ENCODE data around the gene ARHGAP33. TPM values are rescaled to one million over a fixed set of nuclear protein-coding genes. Genes with fewer than 3 reads are reported as not detected.

The ARHGAP33 gene
- total and polyA plus RNA-seq, 2 of the 8 experiments (the other 6 are each of a cell fraction or from before 2014, with no cell fraction given) = 6.5 to 25.2 TPM

DNA sequence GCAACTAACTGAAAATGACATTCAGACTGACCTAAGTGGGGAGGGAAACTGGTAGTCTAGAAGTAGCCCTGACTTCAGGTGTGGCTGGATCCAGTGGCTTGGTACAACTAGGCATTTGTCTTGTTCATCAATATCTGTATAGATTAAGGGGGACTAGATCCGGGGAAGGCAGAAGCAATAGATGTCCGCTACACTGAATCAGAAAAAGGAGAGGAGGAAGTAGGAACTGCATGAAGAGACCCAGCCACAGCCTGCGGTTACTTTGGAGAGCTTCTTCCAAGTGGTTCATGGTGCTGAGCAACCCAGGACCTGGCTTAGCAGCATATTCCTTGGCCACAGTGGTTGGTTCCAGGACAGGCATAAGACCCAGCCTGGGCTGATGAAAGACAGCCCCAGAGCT is 47.2 kb downstream of the ARHGAP33 start (continued):
- TF ChIP-seq, protein P1, sequence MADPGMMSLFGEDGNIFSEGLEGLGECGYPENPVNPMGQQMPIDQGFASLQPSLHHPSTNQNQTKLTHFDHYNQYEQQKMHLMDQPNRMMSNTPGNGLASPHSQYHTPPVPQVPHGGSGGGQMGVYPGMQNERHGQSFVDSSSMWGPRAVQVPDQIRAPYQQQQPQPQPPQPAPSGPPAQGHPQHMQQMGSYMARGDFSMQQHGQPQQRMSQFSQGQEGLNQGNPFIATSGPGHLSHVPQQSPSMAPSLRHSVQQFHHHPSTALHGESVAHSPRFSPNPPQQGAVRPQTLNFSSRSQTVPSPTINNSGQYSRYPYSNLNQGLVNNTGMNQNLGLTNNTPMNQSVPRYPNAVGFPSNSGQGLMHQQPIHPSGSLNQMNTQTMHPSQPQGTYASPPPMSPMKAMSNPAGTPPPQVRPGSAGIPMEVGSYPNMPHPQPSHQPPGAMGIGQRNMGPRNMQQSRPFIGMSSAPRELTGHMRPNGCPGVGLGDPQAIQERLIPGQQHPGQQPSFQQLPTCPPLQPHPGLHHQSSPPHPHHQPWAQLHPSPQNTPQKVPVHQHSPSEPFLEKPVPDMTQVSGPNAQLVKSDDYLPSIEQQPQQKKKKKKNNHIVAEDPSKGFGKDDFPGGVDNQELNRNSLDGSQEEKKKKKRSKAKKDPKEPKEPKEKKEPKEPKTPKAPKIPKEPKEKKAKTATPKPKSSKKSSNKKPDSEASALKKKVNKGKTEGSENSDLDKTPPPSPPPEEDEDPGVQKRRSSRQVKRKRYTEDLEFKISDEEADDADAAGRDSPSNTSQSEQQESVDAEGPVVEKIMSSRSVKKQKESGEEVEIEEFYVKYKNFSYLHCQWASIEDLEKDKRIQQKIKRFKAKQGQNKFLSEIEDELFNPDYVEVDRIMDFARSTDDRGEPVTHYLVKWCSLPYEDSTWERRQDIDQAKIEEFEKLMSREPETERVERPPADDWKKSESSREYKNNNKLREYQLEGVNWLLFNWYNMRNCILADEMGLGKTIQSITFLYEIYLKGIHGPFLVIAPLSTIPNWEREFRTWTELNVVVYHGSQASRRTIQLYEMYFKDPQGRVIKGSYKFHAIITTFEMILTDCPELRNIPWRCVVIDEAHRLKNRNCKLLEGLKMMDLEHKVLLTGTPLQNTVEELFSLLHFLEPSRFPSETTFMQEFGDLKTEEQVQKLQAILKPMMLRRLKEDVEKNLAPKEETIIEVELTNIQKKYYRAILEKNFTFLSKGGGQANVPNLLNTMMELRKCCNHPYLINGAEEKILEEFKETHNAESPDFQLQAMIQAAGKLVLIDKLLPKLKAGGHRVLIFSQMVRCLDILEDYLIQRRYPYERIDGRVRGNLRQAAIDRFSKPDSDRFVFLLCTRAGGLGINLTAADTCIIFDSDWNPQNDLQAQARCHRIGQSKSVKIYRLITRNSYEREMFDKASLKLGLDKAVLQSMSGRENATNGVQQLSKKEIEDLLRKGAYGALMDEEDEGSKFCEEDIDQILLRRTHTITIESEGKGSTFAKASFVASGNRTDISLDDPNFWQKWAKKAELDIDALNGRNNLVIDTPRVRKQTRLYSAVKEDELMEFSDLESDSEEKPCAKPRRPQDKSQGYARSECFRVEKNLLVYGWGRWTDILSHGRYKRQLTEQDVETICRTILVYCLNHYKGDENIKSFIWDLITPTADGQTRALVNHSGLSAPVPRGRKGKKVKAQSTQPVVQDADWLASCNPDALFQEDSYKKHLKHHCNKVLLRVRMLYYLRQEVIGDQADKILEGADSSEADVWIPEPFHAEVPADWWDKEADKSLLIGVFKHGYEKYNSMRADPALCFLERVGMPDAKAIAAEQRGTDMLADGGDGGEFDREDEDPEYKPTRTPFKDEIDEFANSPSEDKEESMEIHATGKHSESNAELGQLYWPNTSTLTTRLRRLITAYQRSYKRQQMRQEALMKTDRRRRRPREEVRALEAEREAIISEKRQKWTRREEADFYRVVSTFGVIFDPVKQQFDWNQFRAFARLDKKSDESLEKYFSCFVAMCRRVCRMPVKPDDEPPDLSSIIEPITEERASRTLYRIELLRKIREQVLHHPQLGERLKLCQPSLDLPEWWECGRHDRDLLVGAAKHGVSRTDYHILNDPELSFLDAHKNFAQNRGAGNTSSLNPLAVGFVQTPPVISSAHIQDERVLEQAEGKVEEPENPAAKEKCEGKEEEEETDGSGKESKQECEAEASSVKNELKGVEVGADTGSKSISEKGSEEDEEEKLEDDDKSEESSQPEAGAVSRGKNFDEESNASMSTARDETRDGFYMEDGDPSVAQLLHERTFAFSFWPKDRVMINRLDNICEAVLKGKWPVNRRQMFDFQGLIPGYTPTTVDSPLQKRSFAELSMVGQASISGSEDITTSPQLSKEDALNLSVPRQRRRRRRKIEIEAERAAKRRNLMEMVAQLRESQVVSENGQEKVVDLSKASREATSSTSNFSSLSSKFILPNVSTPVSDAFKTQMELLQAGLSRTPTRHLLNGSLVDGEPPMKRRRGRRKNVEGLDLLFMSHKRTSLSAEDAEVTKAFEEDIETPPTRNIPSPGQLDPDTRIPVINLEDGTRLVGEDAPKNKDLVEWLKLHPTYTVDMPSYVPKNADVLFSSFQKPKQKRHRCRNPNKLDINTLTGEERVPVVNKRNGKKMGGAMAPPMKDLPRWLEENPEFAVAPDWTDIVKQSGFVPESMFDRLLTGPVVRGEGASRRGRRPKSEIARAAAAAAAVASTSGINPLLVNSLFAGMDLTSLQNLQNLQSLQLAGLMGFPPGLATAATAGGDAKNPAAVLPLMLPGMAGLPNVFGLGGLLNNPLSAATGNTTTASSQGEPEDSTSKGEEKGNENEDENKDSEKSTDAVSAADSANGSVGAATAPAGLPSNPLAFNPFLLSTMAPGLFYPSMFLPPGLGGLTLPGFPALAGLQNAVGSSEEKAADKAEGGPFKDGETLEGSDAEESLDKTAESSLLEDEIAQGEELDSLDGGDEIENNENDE (IDR thresholded peaks at IDR 0.05; ENCODE audit: insufficient replicate concordance, low read length) = no peak
- no peak for TF ChIP-seq SP4 (IDR thresholded peaks at IDR 0.05; ENCODE audit: low read length)
- no peak for TF ChIP-seq FOSL1 (IDR thresholded peaks at IDR 0.05; ENCODE audit: insufficient read depth, low read depth, low read length)
- TF ChIP-seq, protein P2, sequence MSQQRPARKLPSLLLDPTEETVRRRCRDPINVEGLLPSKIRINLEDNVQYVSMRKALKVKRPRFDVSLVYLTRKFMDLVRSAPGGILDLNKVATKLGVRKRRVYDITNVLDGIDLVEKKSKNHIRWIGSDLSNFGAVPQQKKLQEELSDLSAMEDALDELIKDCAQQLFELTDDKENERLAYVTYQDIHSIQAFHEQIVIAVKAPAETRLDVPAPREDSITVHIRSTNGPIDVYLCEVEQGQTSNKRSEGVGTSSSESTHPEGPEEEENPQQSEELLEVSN (IDR thresholded peaks at IDR 0.05) = no peak
- no peak for TF ChIP-seq RBBP5 (IDR thresholded peaks at IDR 0.05; ENCODE audit: borderline replicate concordance, low read depth, low read length)
- no peak for TF ChIP-seq EZH2 (IDR thresholded peaks at IDR 0.05; ENCODE audit: low read depth, low read length, severe bottlenecking)
- TF ChIP-seq SP2 (IDR thresholded peaks at IDR 0.05; ENCODE audit: low read length) = no peak
- no peak for TF ChIP-seq HDAC2 (IDR thresholded peaks at IDR 0.05; ENCODE audit: borderline replicate concordance in 1 of 2, low read depth in 2 of 2, low read length in 2 of 2)
- no peak for TF ChIP-seq TAF1 (IDR thresholded peaks at IDR 0.05; ENCODE audit: low read depth, low read length)
- no peak for TF ChIP-seq TBP (IDR thresholded peaks at IDR 0.05; ENCODE audit: low read depth, low read length)
- no peak for TF ChIP-seq ZNF274 (IDR thresholded peaks at IDR 0.05; ENCODE audit: borderline replicate concordance, extremely low read depth, low read length)
